ENCODE data around the gene TRIM26.

DNA sequence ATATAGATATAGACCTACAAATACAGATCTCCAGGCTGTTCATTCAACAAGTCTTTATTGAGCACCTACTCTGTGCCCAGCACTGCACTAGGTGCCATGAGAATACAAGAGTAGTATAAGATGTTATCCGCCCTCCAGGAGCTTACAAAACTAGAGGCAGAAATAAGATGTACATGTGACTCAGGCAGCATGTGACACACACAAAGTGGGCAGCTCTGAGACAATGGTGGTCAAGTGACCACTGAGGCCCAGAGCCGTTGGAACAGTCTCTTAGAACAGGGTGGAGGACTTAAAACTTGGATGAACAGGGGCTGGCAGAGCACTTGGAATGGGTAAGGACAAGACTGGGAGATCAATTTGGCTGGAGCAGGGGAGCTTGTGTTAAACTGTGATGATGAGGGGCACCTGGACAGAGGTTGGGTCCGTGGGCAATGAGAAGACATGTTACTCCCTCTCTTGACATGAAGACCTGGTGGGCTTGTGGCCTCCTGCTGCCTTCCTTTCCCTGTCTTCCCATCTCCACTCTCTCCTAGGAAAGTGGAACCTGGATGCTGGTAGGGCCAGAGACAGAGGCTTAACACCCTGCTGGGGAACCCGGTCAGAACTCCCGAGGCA is 28.7 kb downstream of the TRIM26 start:
- TF ChIP-seq CTCF (IDR thresholded peaks at IDR 0.05) = no peak
- TF ChIP-seq POLR2A (IDR thresholded peaks at IDR 0.05; ENCODE audit: low read depth) = no peak
- no peak for TF ChIP-seq EP300 (IDR thresholded peaks at IDR 0.05)
- no peak for TF ChIP-seq POLR2AphosphoS5 (IDR thresholded peaks at IDR 0.05)

Data from esophagus muscularis mucosa (tissue), 4 donors.